Fibroblast of skin of left quadriceps (primary cell): ENCODE measurements around the gene OPRL1.

Experiments
- DNase-seq, 2 experiments: peaks; one replicate each; pipeline ENCODE4 v3.0.0-alpha.2; 2013; ENCODE audit warnings: low read depth in 2 of 2

Gene OPRL1

GRCh38 chr20:64042054-64042781 lies 37.7 kb upstream of the OPRL1 start:
- DNase-seq, result no peak

DNA sequence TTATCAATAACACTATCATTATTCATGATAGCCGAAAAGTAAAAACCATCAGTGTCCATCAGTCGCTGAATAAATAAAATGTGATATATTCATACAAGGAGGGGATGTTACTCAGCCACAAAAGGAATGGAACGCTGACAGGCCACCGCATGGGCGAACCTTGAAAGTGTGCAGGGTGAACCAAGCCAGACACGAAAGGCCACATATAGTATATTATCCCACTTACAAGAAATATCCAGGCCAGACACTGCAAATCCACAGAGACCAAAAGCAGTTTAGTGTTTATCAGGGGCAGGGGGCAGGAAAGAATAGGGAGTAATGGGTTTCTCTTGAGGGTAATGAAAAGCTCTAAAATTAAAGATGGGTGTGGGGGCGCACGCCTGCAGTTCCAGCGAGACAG lies 36.1 kb upstream of the OPRL1 start:
- DNase-seq, result no peak

GRCh38 chr20:64044484-64045247 lies 35.2 kb upstream of the OPRL1 start:
- no peak for DNase-seq

GRCh38 chr20:64045346-64046011 lies 34.4 kb upstream of the OPRL1 start:
- DNase-seq, result no peak

GRCh38 chr20:64047046-64047389 lies 32.9 kb upstream of the OPRL1 start:
- no peak for DNase-seq

DNA sequence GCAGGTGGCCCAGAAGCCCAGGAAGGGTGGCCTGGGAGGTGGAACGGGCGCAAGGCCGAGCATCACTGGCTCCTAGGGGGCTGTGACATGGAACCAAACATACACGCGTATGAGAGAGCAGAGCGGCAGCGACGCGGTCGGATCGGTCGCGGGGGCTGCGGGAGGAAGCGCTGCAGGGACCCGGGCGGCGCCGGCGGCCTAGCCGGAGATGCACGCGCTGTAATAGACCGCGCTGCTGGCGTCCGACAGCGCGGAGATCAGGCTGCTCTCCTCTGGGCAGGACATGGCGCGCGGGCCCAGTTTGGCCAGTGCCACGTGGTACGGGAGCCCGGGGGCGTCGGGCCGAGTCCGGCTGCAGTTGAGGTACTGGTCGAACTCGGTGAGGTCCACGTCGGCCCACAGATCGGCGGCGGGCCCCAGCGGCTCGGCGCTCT lies 31.9 kb upstream of the OPRL1 start:
- no peak for DNase-seq

- no peak for DNase-seq
Measured at GRCh38 chr20:64048402-64049044, 31.4 kb upstream of the OPRL1 start.

DNA sequence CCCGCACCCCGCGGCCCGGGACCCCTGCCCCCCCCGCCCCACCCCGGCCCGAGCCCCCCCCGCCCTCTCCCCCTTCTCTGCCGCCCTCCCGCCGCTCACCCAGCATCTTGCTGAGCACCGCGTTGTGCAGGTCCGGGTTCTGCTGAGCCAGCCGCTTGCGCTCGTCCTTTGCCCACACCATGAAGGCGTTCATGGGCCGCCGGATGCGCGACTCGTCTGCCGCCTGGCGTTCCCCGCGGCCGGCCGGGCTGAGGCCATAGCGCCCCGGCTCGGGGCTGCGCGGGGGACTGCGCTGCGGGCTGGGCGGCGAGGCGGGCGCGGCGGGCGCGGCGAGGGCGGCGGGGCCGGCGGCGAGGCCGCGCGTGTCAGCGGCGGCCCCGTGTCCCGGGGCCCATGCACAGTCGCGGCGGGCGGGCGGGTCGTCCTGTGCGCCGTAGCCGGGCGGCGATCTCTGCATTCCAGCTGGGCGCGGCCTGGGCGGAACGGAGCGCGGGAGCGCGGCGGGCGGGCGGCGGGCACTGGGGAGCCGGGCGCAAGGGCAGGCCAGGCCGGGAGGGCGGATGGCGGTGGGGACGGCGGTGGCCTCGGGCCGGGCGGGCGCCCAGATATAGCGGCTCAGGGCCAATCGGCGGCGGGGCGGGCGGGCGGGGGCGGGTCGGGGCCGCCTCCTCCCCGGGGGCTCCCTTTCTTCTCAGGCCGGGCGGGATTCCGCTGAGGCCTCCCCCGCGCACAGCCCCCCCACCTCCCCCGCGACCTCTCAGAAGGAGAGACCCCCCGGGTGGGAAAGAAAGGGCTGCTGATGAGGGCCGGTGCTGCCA lies 30.6 kb upstream of the OPRL1 start, which contains the start of gene SOX18:
Gene SOX18, minus strand, starts transcription at position 580 of the 818 bp plus-strand sequence. Its CDS starts 123 bp downstream, at position 457.
- DNase-seq, result no peak

GRCh38 chr20:64049878-64050260 lies 30.0 kb upstream of the OPRL1 start:
- DNase-seq, result no peak

DNA sequence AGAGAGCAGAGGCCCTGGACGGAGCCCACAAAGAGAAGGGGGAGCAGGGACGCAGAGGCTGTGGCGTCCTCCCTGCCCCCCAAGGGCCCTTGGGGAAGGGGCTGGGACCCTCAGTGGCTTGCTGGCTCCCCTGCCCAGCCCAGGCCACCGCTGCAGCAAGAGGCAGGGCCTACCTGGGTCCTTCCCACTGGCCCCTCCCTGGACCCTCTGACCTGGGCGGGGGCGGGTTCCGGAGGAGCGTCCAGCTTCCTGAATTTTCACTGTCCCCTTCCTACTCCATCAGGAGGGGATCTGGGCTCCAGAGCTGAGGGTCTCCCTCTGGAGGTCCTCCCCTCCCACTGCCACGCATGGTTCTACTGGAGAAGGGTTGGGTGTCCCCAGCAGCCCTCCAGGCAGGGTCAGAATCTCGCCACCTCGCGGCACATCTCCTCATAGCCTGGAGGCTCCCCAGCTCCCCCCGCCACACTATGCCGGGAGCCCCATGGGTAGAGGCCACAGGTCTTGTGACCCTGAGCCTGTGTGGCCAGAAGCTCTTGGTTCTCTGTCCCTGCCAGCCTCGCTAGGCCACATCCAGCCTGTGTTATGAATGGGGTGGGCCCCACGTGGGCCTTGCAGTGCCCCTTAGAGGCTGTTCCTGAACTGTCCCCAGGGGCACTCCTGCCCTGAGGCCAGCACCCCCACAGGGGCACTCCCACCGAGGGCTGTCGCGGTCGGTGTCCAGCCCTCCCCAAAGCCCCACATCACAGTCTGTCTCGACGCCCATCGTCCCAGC lies 29.4 kb upstream of the OPRL1 start:
- DNase-seq, result no peak

DNA sequence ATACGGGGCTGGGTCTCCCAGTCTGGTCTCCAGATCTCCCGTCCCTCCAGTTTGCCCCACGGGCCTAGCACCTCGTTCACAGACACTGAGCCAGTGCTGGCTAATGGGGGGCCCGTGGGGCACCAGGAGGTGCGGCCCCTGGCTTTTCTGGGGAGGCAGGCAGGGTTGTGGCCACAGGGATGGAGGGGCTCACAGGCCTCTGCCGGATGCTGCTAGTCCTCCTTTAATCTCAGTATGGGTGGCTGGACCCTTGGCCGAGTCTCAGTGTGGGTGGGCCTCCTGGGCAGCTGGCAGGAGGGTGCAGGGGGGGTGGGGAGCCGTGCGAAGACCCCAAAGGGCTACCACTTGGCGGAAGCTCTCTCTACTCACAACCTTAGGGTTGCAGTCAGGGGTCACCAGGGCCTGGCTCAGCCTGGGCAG lies 28.8 kb upstream of the OPRL1 start:
- no peak for DNase-seq

DNA sequence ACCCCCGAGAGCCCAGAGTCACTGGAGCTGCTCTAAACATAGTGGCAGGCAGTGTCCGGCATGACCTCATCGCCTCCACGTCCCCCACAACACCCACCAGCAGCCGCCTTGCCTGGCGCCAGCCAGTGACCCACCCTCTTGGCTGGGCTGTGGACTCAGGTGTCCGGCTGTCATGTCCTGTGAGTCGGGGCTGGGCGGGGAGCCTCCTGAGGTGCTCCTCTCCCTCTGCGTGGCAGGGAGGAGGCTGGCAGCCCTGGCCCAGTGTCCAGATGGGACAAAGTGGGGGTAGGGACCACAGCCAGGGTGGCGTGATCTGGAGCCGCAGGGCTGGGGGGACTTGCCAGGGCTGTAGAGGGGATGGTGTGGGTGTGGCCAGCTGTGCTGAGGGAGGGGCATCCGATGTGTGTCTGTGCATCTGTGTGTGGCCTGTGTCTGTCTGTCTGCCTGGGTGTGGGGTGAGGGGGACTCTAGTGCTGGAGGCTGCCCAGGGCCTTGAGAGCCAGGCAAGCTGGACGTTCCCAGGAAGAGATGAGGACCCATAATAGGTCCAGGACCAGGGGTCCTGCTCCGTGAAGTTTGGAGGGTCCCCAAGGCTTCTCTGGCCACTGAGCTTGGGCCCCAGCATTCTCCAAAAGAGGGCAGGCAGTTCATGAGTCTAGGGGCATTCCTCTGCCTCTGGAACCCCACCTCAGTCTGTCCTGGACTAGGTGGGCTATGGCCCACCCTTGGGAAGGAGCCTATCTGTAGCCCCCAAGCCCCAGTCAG lies 28.1 kb upstream of the OPRL1 start:
- DNase-seq, result no peak

DNA sequence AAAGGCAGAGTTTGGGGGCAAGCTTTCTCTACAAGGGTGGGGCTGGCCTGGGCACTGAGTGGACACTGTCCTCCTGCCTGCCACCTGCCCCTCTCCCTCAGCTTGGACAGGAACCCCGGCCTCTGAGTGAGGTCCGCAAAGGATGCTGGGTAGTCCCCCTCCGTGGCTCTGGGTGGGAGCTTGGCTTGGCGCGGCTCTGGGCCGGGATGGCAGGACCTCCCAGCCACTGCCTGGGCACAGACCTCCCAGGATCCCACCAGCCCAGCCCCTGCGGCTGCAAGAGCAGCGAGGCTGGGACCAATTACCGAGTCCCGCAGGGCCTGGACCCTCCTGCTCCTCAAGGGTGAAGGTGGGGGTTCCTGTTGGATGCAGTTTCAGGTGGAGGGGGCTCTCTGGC lies 27.6 kb upstream of the OPRL1 start:
- DNase-seq, result no peak

DNA sequence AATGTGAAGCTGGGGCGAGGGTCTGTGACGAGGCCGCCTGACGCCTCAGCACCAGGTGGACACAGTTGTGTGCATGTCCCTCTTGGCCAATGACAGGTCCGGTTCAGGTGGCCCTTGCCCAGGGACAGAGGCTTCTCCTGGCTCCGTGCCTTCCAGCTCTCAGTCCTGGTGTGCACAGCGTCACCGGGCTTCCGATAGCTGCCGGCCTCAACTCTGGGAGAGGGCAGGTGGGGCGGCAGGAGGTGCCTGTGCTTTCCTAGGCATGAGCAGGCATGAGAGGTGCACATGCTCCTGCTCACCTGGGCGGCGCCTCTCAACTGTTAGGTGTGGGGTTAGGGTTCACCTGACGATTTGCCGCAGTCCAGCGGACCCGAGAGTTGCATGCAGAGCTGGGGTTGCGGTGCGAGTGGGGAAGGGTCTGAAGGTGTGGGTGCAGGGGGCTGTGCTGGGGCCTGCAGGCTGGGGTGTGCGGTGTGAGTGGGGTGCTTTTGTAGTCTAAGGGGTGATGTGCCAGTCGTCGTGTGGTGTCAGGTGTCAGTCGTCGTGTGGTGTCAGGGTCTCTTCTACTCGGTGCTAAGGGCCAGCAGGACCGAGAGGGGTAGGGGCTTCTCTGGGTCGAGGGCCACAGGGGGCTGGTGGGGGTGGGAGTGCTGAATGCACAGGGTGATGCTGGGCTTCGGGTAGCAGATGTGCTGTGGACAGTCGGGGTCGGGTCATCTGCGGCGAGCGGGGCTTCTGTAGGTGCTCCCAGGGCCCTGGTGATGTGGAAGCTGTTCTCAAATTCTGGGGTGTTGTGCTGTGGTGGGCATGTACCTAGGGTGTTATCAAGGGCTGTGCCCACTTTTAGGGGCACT lies 26.7 kb upstream of the OPRL1 start:
- no peak for DNase-seq

DNA sequence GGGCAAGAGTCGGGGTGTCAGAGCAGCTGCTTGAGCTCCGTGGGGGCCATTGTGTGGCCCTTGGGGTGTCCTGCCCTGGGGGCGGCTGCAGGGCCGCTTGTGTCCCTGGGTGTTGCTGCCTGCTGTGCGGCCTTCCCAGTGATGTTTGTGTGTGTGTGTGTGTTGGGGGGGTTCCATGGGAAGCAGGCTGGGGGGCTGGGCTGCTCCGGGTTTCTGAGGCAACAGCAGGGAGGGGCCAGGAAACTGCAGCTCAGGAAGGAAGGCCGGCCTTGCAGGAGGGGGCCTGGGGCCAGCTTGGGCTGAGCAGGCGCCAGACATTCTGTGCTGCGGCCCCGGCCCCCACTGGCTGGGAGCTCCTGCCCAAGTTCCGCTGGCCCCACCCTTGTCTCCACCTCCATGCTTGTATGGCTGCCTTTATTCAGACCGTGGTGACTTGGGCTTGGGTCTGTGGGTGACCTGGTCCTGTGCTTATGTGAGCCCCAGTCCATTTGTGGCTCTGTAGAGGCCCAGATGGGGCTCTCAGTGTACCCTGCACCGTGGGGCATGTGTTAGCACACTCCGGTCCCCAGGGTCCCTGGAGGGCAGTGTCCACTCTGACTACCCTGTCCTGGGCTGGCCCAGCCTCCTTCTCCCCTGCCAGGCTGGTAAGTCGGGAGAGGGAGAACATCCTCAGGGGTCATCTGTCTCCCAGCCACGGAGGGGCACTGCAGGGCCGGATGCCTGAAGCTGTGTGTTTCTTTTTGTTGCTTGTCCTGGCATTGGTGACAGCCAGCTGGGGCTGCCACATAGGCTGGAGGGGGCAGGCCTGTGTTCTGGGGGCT lies 25.8 kb upstream of the OPRL1 start:
- DNase-seq, result no peak

DNA sequence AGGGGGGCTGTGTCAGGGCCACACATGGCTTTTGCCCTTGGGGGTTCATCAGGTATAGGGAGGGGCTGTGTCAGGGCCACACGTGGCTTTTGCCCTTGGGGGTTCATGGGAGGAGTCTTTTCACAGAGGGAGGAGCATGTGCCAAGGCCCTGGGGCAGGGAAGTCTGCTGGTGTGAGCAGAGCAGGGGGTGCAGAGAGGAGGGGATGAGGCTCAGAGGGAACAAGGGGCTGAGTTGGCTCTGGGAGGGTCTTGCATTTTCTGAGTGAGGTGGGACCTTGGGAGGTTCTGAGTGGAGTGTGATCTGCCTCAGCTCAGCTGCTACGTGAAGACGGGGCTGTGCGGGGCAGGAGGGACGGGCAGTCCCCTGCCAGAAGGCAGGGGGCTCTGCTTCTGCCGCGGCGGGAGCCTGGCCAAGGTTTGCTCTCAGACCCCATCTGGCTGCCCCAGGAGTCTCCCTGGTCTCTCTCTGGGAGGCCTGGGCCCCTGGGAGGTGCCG lies 24.4 kb upstream of the OPRL1 start:
- no peak for DNase-seq

DNA sequence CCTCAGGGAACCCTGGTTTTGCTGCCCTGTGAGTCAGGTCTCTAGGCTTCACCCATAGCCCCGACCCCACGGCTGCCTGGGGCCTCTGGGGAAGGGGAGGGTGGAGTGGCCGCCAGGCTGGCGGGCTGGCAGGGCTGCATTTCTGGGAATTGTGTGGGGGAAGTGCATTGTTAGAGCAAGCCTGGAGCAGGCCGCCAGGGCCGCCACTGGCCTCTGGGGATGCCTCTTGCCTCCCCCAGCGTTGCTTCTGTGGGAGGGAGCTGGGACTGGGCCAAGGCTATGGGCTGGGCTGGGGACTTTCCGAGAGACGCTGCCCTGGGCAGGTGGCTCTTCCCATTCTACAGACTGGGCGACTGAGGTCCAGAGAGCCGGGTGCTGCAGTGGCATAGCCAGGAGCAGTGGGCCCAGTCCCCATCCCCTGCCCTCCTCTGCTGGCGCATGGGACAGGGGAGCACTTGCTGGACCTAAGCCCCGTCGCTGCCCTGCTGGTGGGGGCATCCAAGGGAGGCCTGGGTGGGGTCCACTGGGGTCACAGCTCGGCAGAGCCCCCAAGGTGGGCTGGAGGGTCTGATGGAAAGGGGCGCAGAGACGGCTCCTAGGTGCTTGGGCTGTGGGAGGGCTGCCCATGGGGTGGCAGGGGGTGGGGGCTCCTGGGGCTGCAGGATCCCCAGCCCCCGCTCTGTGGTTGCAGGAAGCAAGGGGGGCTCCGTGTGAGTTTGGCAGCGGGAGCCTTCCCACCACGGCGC lies 23.8 kb upstream of the OPRL1 start:
- DNase-seq, result no peak
